Inflammatory macrophage treated with lipopolysaccharide for 4 hours (primary cell): ENCODE results near the gene ZBED4.

Experiments
- DNase-seq: peaks from one replicate; pipeline ENCODE4 v3.0.0-alpha.2; 2020

The ZBED4 gene

GRCh38 chr22:49853981-49854831, 562 bp downstream of the ZBED4 start:
- DNase-seq, result peak; percentile 32

GRCh38 chr22:49855251-49855911, 1.7 kb downstream of the ZBED4 start:
- no peak for DNase-seq

DNA sequence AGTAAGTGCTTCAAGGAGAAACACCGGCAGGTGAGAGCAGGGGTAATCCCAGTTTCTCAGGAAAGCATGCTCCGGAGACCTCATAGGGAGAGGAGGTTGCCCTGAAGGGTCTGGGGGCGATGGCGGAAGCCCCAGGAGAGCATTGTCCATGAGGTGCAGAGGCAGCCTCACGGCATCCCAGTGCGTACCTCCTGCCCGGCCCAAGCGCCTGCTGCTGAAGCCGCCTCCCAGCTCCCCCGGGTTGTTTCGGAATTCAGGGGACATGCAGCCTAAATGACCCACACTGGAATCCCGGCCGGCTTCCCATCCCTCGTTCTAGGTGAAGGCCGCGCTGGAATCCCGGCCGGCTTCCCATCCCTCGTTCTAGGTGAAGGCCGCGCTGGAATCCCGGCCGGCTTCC, 2.7 kb downstream of the ZBED4 start:
- DNase-seq, result no peak

- DNase-seq, result no peak
Measured at GRCh38 chr22:49856766-49857618, 3.3 kb downstream of the ZBED4 start.

GRCh38 chr22:49858827-49859226, 5.2 kb downstream of the ZBED4 start:
- DNase-seq, result no peak

DNA sequence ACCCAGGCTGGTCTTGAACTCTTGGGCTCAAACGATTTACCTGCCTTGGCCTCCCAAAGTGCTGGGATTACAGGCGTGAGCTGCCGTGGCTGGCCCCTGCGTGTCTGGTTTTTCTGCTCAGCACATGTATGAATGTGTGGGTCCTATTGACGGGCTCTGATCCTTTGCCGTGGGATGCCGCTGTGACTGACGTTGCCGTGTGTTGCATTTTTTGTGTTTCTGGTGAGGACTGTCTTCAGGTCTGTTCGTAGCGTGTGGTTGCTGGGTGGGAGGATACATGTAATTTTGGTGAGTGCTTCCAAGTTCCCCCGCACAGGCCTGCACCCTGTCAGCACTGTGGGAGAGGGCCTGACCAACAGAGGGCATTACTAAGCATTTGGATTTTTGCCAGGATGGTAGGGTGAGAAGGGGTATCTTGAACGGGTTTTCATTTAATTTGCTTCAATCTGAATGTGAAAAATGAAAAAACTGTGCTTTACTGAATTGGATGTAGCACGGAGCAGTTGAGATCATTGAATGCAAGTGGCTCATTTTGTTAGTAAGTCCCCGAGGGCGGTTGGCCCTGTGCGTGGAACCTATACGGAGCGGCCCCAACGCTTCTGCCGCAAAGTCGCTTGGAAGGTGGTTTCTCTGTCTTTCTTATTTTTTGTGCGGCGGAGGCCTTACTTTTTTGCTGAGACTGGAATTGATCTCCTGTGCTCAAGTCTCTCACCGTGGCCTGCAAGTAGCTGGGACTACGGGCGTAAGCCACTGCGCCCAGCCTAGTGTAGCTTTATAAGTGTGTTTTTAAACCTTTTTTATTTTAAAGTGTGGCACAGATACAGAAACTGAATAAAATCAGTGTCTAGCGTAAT, 8.2 kb downstream of the ZBED4 start:
- no peak for DNase-seq

DNA sequence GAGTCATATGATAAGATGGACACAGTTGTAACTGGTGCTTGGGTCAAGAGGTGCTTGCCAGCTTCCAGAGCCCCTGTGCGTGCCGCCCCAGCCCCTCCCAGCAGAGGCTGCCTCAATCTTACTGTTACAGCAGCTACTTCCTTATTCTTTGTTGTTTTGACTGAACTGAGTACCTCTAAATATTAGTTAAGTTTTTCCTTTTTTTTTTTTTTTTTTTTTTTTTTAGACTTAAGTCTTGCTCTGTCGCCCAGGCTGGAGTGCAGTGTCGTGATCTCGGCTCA, 8.8 kb downstream of the ZBED4 start:
- DNase-seq, result peak; percentile 22

GRCh38 chr22:49863931-49864330, 10.3 kb downstream of the ZBED4 start:
- DNase-seq, result no peak

- DNase-seq, result no peak
Measured at GRCh38 chr22:49865156-49865555, 11.5 kb downstream of the ZBED4 start.

- no peak for DNase-seq
Measured at GRCh38 chr22:49866134-49866533, 12.5 kb downstream of the ZBED4 start.

DNA sequence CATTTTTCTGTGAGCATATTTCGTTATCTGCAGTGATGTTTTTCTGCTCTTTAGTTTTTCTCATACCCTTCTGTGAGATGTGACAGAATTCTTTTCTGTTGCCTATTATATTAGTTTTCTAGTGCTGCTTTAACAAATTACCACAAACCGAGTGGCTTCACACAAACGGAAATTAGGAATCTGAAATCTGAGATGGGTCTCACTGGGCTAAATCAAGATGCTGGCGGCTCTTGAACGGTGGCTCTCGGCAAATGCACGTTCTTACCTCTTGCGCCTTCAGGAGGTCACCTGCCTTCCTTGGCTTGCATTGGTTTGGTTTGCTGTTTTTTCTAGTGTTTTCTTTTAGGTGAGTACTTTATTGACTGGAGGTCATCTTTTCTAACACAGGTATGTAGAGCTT, 13.0 kb downstream of the ZBED4 start:
- no peak for DNase-seq

GRCh38 chr22:49867303-49868265, 13.9 kb downstream of the ZBED4 start:
- no peak for DNase-seq

DNA sequence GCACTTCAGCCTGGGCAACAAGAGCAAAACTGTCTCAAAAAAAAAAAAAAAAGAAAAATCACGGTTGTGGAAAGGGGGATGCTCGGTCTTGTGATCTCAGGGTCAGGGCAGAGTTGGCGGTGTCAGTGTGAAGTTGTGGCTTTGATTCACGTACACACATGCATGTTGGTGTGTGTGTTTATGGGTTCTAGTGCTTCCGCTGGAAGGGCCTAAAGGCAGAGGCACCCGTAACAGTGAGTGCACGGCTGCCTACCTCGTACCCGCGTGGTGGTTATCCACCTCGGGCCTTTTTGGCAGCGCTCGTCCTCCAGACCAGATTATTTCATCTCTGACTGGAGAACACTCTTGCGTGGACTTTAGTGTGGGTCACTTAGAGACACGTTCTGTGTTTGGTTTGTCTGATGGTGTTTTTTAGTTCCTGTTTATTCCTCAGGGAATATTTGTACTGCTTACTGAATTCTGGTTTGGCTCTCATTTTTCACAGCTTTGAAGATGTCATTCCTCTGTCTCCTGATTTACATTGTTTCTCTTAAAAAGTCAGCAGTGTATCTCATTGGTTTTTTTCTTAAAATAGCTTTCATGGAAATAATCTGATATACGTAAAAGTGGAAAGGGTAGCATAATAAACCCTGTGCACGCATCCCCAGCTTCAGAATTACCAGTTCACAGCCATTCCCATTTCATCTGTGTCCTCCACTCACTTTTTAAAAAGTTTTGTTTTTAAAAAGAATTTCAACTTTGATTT, 15.6 kb downstream of the ZBED4 start:
- no peak for DNase-seq

DNA sequence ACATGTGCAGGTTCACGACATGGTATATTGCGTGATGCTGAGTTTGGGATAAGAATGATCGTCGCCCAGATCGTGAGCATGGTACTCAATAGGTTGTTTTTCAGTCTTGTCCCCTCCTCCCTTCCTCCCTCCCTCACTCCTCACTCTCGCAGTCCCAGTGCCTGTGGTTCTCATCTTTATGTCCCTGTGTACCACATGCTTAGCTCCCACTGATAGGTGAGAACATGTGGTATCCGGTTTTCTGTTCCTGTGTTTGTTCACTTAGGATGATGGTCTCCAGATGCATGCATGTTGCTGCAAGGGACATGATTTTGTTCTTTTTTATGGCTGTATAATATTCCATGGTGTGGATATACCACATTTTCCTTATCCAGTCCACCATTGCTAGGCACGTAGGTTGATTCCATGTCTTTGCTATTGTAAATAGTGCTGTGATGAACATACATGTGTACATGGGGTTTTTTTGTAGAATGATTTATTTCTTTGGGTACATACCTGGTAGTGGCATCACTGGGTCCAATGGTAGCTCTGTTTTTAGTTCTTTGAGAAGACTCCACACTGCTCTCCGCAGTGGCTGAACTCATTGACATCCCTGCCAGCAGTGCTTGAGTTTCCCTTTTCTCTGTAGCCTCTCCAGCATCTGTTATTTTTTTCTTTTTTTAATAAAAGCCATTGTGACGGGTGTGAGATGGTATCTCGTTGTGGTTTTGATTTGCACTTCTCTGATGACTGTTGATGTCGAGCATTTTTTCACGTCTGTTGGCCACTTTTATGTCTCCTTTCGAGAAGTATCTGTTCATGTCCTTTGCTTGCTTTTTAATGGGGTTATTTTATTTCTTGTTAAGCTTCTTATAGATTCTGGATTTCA, 16.4 kb downstream of the ZBED4 start:
- no peak for DNase-seq

- peak; percentile 15 for DNase-seq
Measured at GRCh38 chr22:49871482-49871881, 17.8 kb downstream of the ZBED4 start.

- DNase-seq, result no peak
Measured at GRCh38 chr22:49872347-49872746, 18.7 kb downstream of the ZBED4 start.

- no peak for DNase-seq
Measured at GRCh38 chr22:49873228-49873940, 19.7 kb downstream of the ZBED4 start.

DNA sequence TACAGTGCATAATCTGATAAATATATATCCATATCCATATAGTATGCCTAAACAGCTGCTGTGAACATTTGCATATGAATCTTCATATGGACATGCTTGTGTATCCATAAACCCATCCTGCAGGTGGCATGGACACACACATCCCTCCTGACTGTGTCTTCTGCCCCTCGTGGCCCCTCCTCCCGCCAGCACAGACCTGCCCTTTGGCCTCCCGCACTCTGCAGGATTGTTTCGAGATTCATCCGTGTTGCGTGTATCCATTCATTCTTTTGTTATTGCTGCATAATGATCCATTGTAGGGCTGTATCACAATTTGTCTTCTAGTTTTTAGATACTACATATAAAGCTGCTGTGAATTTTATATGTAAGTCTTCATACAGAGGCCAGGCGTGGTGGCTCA, 24.0 kb downstream of the ZBED4 start:
- DNase-seq, result no peak

DNA sequence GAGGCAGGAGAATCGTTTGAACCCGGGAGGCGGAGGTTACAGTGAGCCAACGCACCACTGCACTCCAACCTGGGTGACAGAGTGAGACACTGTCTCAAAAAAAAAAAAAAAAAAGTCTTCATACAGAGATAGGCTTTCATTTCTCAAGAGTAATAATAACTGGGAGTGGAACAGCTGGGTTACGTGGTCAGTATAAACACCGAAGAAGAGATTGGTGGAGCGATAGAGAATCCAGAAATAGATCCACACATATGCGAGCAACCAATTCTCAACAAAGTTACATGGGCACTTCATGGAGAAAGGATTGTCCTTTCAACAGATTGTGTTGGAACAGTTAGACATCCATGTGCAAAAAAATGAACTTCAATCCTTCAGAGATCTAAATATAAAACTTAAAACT, 24.6 kb downstream of the ZBED4 start:
- no peak for DNase-seq
